GM18517 (cell line): ENCODE results near the gene DISC1.

Experiments
- ATAC-seq: cut with Tn5 transposase; IDR thresholded peaks from one replicate; pipeline ENCODE4 v1.9.1; 2021; ENCODE audit warnings: mild to moderate bottlenecking, moderate library complexity; ENCODE audit not compliant: unreplicated experiment

Gene DISC1

DNA sequence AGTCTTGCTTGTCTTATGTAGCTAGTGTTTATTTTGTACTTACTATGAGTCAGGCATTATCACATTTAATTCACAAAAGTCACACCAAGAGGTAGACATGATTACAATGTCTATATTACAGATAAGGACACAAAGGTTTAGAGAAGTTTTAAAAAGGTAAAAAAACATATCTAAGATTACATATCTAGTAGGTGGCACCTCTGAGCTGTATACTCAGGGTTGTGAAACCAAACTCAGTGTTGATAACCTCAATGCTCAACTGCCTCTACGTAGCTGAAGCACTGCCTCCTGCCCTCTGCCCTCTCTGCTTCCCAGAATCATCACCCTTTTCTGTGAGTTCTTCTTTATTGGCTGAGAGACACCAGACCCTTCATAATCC is 431.3 kb downstream of the DISC1 start:
- no peak for ATAC-seq

DNA sequence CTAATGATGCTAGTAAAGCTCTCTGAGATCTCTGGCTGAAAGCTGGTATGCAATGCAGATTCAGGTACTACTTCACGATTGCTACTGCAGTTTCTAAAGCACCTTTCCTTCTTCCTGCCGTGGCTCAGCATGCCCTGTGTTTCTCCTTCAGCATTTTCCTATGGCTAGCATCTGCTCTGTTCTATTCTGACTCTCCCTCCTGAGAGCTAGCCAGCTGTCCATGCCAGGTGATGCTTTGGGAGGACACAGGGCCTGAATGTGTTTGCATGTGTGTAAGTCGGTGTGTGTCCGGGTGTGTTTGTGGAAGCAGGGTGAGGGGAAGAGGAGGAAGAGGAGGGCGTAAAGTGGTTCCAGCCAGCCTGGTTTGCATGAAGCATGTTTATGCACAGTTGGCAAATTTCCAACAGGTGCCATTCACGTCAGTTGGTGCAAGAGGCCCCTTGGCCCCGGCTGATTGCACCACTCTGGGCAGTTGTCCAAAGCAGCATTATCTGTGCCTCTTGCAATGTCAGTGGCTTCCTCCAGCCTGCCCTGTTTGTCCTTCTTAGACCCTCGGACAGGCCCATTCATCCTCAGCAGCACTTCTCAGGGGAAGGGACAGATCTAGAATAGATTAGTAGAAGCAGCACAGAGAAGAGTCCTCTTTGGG is 433.3 kb downstream of the DISC1 start:
- no peak for ATAC-seq

DNA sequence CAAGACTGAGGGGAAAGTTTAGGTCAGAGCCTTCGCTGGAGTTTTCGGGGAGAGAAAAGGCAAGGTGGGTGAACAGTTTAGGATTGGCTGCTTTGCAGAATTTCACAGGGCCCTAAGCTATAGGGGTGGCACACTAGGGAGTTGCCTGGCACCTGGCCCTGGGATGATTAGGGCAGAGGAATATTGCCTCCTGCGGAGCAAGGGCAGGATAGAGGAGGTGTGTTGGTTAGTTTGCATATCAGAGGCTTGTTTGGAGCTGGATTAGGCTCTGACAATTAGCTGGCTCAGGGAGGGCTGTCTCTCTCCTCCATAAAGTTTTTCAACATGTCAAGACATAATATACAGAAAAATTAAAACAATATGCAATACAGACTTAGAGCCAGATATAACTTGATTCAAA is 436.4 kb downstream of the DISC1 start:
- ATAC-seq: no peak

DNA sequence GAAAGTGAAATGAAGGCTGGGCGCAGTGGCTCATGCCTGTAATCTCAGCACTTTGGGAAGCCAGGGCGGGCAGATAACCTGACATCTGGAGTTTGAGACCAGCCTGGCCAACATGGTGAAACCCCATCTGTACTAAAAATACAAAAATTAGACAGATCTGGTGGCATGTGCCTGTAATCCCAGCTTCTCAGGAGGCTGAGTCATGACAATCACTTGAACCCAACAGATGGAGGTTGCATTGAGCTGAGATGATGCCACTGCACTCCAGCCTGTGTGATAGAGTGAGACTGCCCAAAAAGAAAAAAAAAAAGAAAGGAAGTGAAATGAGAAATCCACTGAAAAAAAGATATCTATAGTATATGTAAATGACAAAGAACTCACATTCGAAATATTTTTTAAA is 439.9 kb downstream of the DISC1 start:
- ATAC-seq: no peak

DNA sequence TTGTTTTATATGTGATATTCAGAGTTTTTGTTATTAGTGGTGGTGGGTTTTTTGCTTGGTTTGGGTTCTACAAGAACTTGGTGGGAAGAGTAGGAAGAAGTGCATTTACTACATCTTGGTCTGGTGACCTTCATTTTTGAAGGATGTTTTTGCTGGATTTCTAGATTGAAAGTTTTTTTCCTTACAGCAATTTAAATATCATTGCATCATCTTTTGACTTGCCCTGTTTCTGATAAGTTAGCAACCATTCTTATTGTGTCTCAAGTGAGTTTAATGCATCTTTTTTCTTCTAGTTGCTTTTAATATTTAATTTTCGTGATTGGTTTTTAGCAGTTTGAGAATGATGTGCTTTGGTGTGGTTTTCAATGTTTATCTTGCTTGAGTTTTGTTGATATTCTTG is 447.7 kb downstream of the DISC1 start:
- ATAC-seq: no peak

DNA sequence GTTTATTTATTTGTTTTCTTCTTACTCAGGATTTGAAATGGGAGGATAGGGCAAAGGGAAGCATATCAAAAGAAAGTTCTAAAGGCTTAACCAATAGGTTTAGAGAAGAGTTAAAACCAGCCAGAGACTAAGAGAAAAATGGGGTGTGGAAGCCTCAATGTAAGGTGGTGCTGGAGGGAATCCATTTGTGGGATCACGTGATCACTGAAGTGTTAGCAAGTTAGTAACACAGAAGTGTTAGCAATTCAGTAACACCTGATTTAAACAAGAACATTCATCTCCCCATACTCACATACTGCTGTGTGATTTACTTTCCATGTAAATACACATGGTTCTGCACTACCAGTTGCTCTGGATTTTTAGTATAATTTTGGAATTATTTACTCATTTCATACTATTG is 451.2 kb downstream of the DISC1 start:
- ATAC-seq: no peak

DNA sequence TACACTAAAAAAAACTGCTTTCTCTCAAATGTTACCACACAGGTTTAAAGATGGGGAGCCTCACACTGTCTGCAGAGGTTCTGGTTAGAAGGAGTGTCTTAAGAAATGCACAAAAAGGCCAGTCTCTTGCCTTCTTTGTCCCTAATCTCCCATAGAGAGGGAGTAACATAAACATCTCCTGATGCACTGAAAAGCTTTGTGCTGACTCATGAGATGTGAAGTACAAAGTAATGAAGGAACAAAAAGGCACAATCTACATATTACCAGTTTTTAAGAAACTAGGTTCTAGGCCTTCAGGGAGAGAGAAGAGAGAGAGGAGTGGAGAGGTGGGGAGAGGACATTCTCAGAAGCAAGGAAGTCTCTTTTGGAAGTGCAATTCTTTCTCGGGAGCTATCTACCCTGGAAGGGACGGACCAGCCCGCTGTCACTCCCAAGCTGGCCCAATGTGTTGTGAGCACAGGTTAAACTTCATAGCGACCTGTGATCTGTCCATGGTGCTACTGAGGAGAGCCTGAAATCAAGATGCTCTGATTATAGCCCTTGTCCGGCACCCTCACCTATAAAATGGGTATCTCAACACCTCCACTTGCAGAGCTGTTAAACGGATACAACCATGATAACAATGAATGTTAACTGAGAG is 458.1 kb downstream of the DISC1 start:
- no peak for ATAC-seq

DNA sequence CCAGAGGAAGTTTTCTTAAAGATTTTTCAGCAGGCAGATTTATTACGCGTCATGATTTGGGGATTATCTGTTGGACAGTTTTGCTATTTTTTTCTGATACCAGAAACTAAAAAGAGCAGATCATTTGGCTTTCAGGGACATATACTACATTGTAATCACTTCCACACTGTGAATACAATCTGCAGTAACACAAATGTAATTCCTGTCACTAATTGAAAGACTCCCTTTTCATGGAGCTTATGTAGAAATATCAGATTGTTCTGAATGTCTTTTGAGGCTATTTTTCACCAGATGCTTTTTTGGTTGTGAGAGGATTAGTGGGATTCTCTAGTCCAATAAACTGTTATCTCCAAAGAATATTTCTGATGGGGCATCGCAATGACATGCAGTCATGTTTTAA is 464.2 kb downstream of the DISC1 start:
- no peak for ATAC-seq
